Brain microvascular endothelial cell (primary cell): Measurements from ENCODE around the gene LRMDA.

Source experiments
- DNase-seq: peaks from one replicate; pipeline ENCODE4 v3.0.0-alpha.2; 2020
- H3K27ac ChIP-seq: fragments of 250-450 bp; sonication (Bioruptor Pico); 2 replicates; pipeline ENCODE4 v1.5.1; 2020; ENCODE audit warnings: mild to moderate bottlenecking, moderate library complexity
- H3K27me3 ChIP-seq: fragments of 250-450 bp; sonication (Bioruptor Pico); replicated peaks from 2 replicates; pipeline ENCODE4 v1.5.1; 2020; ENCODE audit warnings: mild to moderate bottlenecking
- H3K36me3 ChIP-seq: fragments of 250-450 bp; sonication (Bioruptor Pico); replicated peaks from 2 replicates; pipeline ENCODE4 v1.5.1; 2020; ENCODE audit warnings: mild to moderate bottlenecking
- H3K4me3 ChIP-seq: 2 replicates; pipeline ENCODE4 v1.5.1; 2011; ENCODE audit warnings: low read depth, mild to moderate bottlenecking, control low read depth, low read length, moderate library complexity
- in situ Hi-C: cut with HindIII; loops from 2 replicates; pipeline ENCODE4 v1.10.0; 2017; ENCODE audit warnings: low sequenced_read_pairs, low pct_ligation_motif_present
- TF ChIP-seq, protein P1 (sequence below): IDR thresholded peaks from 2 replicates; pipeline ENCODE4 v1.5.1; 2011; ENCODE audit warnings: low read depth, mild to moderate bottlenecking, moderate library complexity, low read length, control low read depth, inconsistent platforms; ENCODE audit errors: missing control alignments

LRMDA gene

DNA sequence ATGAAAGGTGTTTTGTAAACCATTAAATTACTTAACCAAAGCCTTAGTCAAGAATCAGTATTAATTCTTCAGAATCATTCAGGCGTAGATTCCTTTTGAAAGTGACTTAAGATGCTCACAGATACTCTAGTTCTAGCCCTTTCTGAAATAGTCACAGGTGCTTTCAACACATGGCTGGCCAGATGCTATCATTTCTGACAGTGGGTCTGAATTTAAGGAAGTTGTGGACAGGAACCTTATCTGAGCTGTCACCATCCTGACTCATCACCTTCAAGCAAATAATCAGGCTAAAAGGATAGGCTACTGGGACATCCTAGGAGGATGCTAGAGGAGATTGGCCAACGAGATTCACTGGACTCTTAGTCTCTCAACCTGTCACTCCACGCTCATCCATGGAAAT lies 501.5 kb downstream of the LRMDA start:
- no peak for DNase-seq
- H3K27ac ChIP-seq, result no peak overlapping the region
- in situ Hi-C loops, result no loop called here
- TF ChIP-seq, protein P1, sequence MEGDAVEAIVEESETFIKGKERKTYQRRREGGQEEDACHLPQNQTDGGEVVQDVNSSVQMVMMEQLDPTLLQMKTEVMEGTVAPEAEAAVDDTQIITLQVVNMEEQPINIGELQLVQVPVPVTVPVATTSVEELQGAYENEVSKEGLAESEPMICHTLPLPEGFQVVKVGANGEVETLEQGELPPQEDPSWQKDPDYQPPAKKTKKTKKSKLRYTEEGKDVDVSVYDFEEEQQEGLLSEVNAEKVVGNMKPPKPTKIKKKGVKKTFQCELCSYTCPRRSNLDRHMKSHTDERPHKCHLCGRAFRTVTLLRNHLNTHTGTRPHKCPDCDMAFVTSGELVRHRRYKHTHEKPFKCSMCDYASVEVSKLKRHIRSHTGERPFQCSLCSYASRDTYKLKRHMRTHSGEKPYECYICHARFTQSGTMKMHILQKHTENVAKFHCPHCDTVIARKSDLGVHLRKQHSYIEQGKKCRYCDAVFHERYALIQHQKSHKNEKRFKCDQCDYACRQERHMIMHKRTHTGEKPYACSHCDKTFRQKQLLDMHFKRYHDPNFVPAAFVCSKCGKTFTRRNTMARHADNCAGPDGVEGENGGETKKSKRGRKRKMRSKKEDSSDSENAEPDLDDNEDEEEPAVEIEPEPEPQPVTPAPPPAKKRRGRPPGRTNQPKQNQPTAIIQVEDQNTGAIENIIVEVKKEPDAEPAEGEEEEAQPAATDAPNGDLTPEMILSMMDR, result no peak
- no peak overlapping the region for H3K4me3 ChIP-seq
- no peaks in the 10 kb centered on the region for H3K36me3 ChIP-seq
- no peaks in the 10 kb centered on the region for H3K27me3 ChIP-seq

- no peak for DNase-seq
- in situ Hi-C loops, result no loop called here
- H3K4me3 ChIP-seq, result no peak overlapping the region
- no peaks in the 10 kb centered on the region for H3K36me3 ChIP-seq
- TF ChIP-seq, protein P1, result no peak
- no peaks in the 10 kb centered on the region for H3K27me3 ChIP-seq
- H3K27ac ChIP-seq, result no peak overlapping the region
Measured at GRCh38 chr10:75935240-75935639, 503.8 kb downstream of the LRMDA start.

DNA sequence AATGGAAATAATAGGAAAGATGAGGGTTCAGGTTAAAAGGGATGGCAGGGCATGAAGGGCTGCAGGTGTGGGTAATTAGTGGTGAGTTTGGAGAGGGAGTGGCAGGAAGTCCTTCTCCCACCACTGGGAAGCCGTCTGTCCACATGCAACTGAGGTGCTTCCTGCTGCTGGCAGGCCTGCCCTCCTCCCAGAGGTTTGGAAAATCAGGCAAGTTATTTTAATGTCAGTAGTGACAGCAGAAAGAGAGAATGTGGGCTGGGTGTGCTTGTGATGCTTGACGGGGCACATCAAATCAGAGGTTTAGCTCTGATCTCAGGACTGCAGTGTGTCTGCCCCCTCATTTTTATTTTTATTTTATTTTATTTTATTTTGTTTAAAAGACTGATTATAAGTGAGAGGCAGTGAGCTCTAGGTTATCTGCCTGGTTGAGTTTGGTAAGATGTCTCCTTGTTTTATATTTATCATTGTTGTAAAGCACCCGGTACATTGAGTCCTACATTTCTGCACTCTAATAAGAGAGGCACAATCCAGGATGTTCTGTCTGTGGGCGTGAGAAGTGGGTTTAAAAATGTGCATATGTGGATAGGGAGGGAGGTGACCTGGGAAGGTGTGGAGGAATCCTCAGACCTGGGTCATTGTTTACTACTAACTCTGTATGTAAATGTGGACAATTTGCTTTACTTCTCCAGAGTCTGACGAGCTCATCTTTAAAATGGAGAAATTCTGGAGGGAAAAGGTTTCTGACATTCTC lies 504.4 kb downstream of the LRMDA start:
- in situ Hi-C loops, result no loop called here
- no peak for DNase-seq
- TF ChIP-seq, protein P1, result no peak
- H3K36me3 ChIP-seq, result no peaks in the 10 kb centered on the region
- no peaks in the 10 kb centered on the region for H3K27me3 ChIP-seq
- H3K4me3 ChIP-seq, result no peak overlapping the region
- H3K27ac ChIP-seq, result no peak overlapping the region

- in situ Hi-C loops, result no loop called here
- Histone ChIP-seq H3K4me3 (no peak overlapping the region), H3K36me3 (no peaks in the 10 kb centered on the region), H3K27ac (no peak overlapping the region), H3K27me3 (no peaks in the 10 kb centered on the region)
- DNase-seq, result no peak
- TF ChIP-seq, protein P1, result no peak
Measured at GRCh38 chr10:75936841-75937240, 505.4 kb downstream of the LRMDA start.

- Histone ChIP-seq H3K27ac (no peak overlapping the region), H3K27me3 (no peaks in the 10 kb centered on the region), H3K36me3 (no peaks in the 10 kb centered on the region), H3K4me3 (no peak overlapping the region)
- in situ Hi-C loops, result no loop called here
- no peak for DNase-seq
- TF ChIP-seq, protein P1, result no peak
Measured at GRCh38 chr10:75937823-75938222, 506.4 kb downstream of the LRMDA start.
